Right atrium auricular region (tissue), 2 donors: ENCODE data around the gene ANKRD33B. TPM values are rescaled to one million over a fixed set of nuclear protein-coding genes. Genes with fewer than 3 reads are reported as not detected.
A peak's percentile ranks its signal among the peaks of the same experiment; 100 is the strongest.

ENCODE experiments used
- DNase-seq: peaks from one replicate; pipeline ENCODE4 v3.0.0-alpha.2; 2019; ENCODE audit warnings: low spot score
- H3K27ac ChIP-seq, 2 donors: fragments of 200-600 bp; sonication (generic); 1 replicate in 1 of 2; 2 replicates in 1 of 2; pipeline ENCODE4 v1.5.1; 2016 to 2019
- H3K27me3 ChIP-seq, 2 donors: fragments of 200-600 bp; sonication (generic); one replicate each; pipeline versions ENCODE4 v1.5.1 to v1.6.0; 2017 to 2019
- H3K36me3 ChIP-seq: fragments of 200-600 bp; sonication (generic); one replicate; pipeline ENCODE4 v1.5.1; 2016
- H3K4me1 ChIP-seq, 2 donors: fragments of 200-600 bp; sonication (generic); one replicate each; pipeline versions ENCODE4 v1.5.1 to v1.6.0; 2017 to 2019
- H3K4me3 ChIP-seq, 2 donors: fragments of 200-600 bp; sonication (generic); 1 replicate in 1 of 2; 2 replicates in 1 of 2; pipeline ENCODE4 v1.5.1; 2017 to 2019; ENCODE audit warnings: mild to moderate bottlenecking in 1 of 2, moderate library complexity in 1 of 2
- H3K9me3 ChIP-seq, 2 donors: fragments of 200-600 bp; sonication (generic); one replicate each; pipeline ENCODE4 v1.5.1; 2019
- CTCF ChIP-seq, 2 donors: fragments of 200-600 bp; sonication (generic); IDR thresholded peaks; one replicate each; pipeline ENCODE4 v1.5.1; 2019; ENCODE audit warnings: antibody characterized with exemption in 2 of 2
- total RNA-seq, 2 donors: library from RNA; depleted of rRNA; stranded (reverse); fragments of >200 nt; gene quantifications; one replicate each; pipeline ENCODE4 v1.1.0, GENCODE V29; 2016

The ANKRD33B gene
- total RNA-seq, 2 donors from 2014 or later = 1.2 to 4.7 TPM

GRCh38 chr5:10534561-10535530, 29.0 kb upstream of the ANKRD33B start:
- H3K27ac ChIP-seq = no peak overlapping the region

GRCh38 chr5:10536511-10536910, 27.4 kb upstream of the ANKRD33B start:
- Histone ChIP-seq H3K27ac (no peak overlapping the region), H3K27me3 (no peaks in the 10 kb centered on the region), H3K4me1 (peaks cover 0 to 18% of the 10 kb centered on the region in 2 donors), H3K4me3 (no peak overlapping the region), H3K36me3 (no peaks in the 10 kb centered on the region), H3K9me3 (no peaks in the 10 kb centered on the region)
- TF ChIP-seq CTCF (IDR thresholded peaks at IDR 0.05) = no peak
- no peak for DNase-seq

More at GRCh38 chr5:10534561-10535530, 29.0 kb upstream of the ANKRD33B start:
- Histone ChIP-seq H3K36me3 (no peaks in the 10 kb centered on the region), H3K27me3 (no peaks in the 10 kb centered on the region), H3K9me3 (no peaks in the 10 kb centered on the region), H3K4me1 (peaks cover 0 to 18% of the 10 kb centered on the region in 2 donors), H3K4me3 (no peak overlapping the region)
- TF ChIP-seq CTCF (IDR thresholded peaks at IDR 0.05) = no peak
- no peak for DNase-seq

- Histone ChIP-seq H3K4me1 (peaks cover 0 to 18% of the 10 kb centered on the region in 2 donors), H3K9me3 (no peaks in the 10 kb centered on the region), H3K36me3 (no peaks in the 10 kb centered on the region), H3K4me3 (peak overlapping the region in 1 of 2 donors; percentile 17), H3K27ac (no peak overlapping the region), H3K27me3 (no peaks in the 10 kb centered on the region)
- no peak for TF ChIP-seq CTCF (IDR thresholded peaks at IDR 0.05)
- no peak for DNase-seq
Observed at GRCh38 chr5:10536931-10537579, 26.8 kb upstream of the ANKRD33B start.

- no peak for DNase-seq
- H3K9me3 ChIP-seq = no peaks in the 10 kb centered on the region
- no peak overlapping the region for H3K4me3 ChIP-seq
- H3K27ac ChIP-seq = no peak overlapping the region
- no peak for TF ChIP-seq CTCF (IDR thresholded peaks at IDR 0.05)
- no peaks in the 10 kb centered on the region for H3K27me3 ChIP-seq
- H3K36me3 ChIP-seq = no peaks in the 10 kb centered on the region
- peaks cover 0 to 18% of the 10 kb centered on the region in 2 donors for H3K4me1 ChIP-seq
Observed at GRCh38 chr5:10537624-10538023, 26.2 kb upstream of the ANKRD33B start.

- DNase-seq = no peak
- no peaks in the 10 kb centered on the region for H3K9me3 ChIP-seq
- no peaks in the 10 kb centered on the region for H3K36me3 ChIP-seq
- H3K4me3 ChIP-seq = no peak overlapping the region
- H3K4me1 ChIP-seq = peaks cover 0 to 16% of the 10 kb centered on the region in 2 donors
- no peak overlapping the region for H3K27ac ChIP-seq
- H3K27me3 ChIP-seq = no peaks in the 10 kb centered on the region
- TF ChIP-seq CTCF (IDR thresholded peaks at IDR 0.05) = no peak
Observed at GRCh38 chr5:10538103-10538788, 25.6 kb upstream of the ANKRD33B start.
